ENCODE measurements around the gene CHEK2.
"Not testable (repeated sequence)": the region's sequence is repeated elsewhere in the genome, so short reads cannot be mapped to it uniquely, and the experiment has no call there.

Gene CHEK2

DNA sequence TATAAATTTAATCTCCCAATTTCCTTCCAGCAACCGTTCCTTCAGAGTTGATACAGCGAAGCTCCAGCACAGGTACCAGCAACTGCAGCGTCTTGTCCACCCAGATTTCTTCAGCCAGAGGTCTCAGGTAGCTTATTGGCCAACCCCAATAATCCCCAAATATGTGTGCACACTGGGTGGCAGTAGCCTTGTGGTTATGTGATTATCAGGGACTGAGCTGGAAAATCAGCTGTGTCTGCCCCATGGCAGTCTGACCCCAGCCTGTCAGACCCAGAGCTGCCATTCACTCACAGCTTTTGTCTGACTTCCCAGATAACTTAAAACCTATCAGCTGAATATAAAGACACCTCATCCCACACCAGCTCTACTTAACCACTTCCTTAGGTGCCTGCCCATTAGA lies 2.2 kb upstream of the CHEK2 start:
- no peak for DNase-seq (ENCODE audit: low spot score)
- ChIA-PET POLR2A (ENCODE audit: low non-redundant PET) (no interaction called here), CTCF (interaction anchor here (0.6 to 0.7 kb wide), 2 partner anchors 15 to 27 kb away, joined by 3 to 4 read pairs; no protein-coding TSS in a partner anchor)
- H3K27ac ChIP-seq: peak overlapping the region; percentile 2; the same call in 1 of the 2 replicates
- TF ChIP-seq CTCF (conservative IDR thresholded peaks at IDR 0.05; ENCODE audit: low read depth): no peak

DNA sequence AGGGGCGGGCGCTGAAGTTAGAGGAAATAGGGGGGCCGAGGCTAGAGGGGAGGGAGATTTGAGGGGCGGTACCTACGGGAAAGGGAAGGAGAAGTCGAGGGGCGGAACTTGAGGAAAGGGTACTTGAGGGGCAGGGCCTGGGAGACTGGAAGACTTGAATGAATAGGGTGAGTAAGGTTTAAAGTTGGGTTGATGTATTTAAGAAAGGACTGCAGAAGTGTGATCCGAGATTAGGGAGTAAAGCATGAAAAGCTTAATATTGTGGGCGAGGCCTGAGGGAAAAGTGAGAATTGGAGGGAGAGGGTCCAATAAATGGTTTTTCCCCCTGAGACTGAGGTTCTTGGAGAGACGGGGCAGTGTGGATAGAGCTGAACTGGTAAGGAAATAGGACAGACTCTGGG lies 942 bp upstream of the CHEK2 start:
- CTCF ChIA-PET: no interaction called here
- POLR2A ChIA-PET (ENCODE audit: low non-redundant PET): no interaction called here
- DNase-seq (ENCODE audit: low spot score): no peak
- no peak for TF ChIP-seq CTCF (conservative IDR thresholded peaks at IDR 0.05; ENCODE audit: low read depth)
- H3K27ac ChIP-seq: peak overlapping the region; percentile 95

- DNase-seq (ENCODE audit: low spot score): no peak
- H3K27ac ChIP-seq: peak overlapping the region; percentile 95
- ChIA-PET POLR2A (ENCODE audit: low non-redundant PET) (no interaction called here), CTCF (no interaction called here)
- TF ChIP-seq CTCF (conservative IDR thresholded peaks at IDR 0.05; ENCODE audit: low read depth): no peak
Measured at GRCh38 chr22:28741200-28741784, 328 bp downstream of the CHEK2 start.

DNA sequence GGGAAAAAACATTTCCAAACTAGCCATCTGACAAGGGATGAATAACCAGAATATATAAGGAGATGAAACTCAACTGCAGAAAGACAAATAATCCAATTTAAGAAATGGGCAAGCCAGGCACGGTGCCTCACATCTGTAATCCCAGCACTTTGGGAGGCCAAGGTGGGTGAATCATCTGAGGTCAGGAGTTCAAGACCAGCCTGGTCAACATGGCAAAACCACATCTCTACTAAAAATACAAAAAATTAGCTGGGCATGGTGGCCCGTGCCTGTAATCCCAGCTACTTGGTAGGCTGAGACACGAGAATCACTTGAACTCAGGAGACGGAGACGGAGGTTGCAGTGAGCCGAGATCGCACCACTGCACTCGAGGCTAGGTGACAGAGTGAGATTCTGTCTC lies 2.7 kb downstream of the CHEK2 start:
- POLR2A ChIA-PET (ENCODE audit: low non-redundant PET); DNase-seq (ENCODE audit: low spot score); CTCF ChIA-PET: not testable (repeated sequence)
- peak overlapping the region; percentile 13; the same call in 1 of the 2 replicates for H3K27ac ChIP-seq

- no peak for DNase-seq (ENCODE audit: low spot score)
- TF ChIP-seq CTCF (conservative IDR thresholded peaks at IDR 0.05; ENCODE audit: low read depth): no peak
- CTCF ChIA-PET: no interaction called here
- POLR2A ChIA-PET (ENCODE audit: low non-redundant PET): no interaction called here
- no peak overlapping the region for H3K27ac ChIP-seq
Measured at GRCh38 chr22:28737701-28738100, 3.9 kb downstream of the CHEK2 start.

- ChIA-PET CTCF (interaction anchor here (0.7 kb wide), 1 partner anchor 1220 kb away, joined by 3 read pairs; no protein-coding TSS in a partner anchor), POLR2A (ENCODE audit: low non-redundant PET) (no interaction called here)
- no peak for TF ChIP-seq CTCF (conservative IDR thresholded peaks at IDR 0.05; ENCODE audit: low read depth)
- DNase-seq (ENCODE audit: low spot score): no peak
- H3K27ac ChIP-seq: no peak overlapping the region
Measured at GRCh38 chr22:28736301-28737155, 5.1 kb downstream of the CHEK2 start.

GRCh38 chr22:28734393-28734792 lies 7.2 kb downstream of the CHEK2 start:
- DNase-seq (ENCODE audit: low spot score): no peak
- CTCF ChIA-PET: no interaction called here
- TF ChIP-seq CTCF (conservative IDR thresholded peaks at IDR 0.05; ENCODE audit: low read depth): no peak
- POLR2A ChIA-PET (ENCODE audit: low non-redundant PET): no interaction called here
- H3K27ac ChIP-seq: no peak overlapping the region

All from RWPE1 (cell line).